ENCODE data around the gene PRKAR1B.

Gene PRKAR1B

DNA sequence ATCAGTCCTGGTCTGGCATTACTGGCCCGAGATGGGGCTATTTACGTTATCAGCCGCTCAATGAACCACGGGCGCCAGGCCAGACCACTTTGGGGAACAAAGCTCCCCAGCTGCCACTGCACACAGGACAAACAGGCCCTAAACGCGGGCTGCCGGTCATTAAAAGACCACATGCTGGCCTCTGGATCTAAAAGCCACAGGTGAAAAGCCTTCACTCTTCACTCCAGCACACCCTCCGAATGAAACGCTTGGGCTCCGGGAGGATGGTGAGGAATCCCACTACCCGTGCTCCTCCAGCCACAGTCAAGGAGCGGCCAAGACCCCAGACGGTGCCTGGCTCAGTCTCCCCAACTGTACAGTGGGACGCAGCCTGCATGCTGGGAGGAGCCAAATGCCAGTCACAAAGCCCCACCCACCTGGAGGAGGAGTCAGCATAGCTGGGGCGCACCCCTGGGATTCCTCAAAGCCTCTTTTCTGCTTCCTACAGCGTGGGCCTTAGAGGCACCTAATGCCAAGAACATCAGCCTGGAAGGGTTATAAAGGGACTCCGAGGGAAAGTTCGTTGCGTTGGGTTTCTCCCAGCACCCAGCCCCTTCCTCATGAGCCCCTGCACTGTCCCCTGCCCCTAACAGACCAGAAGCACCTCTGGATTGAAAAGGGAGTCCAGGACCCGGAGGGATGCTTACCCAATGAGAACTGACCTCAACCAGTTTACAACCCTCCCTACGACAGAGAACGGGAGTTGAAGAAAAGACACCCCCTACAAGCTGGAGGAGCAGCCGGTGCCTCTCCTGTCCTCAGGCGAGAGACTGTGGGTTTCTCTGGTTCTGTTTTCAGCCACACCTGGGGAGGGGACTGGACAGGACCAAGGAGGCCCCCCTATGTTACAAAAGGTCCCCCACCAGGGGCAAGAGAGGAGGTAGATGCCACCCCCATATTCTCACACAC is 212.2 kb downstream of the PRKAR1B start:
- no peak for FAIRE-seq
- TF ChIP-seq POLR2A (IDR thresholded peaks at IDR 0.05; ENCODE audit: low read depth, low read length), result peak; percentile 27; the same call in 1 of the 2 replicates
- peak; percentile 97 for DNase-seq (ENCODE audit: insufficient read length, low spot score)

DNA sequence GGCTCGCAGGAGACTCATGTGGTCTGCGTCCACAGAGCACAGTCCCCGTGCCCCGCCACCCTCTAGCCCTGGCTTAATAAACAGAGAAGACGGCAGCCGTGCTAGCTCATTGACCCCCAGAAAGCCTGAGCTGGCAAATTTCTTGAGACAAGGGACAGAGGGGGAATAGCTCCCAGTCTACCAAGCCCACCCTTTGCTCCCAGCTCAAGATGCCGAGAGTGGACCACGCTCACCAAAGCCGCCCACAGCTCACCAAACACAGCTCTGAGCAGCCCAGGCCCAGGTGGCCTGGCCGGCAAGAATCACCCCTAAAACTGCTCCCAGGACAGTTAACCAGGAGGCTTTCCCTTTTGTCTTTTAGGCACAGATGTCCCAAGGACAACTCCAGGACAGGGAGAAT is 212.8 kb downstream of the PRKAR1B start:
- FAIRE-seq (no peak), DNase-seq (ENCODE audit: insufficient read length, low spot score) (no peak)
- no peak for TF ChIP-seq POLR2A (IDR thresholded peaks at IDR 0.05; ENCODE audit: low read depth, low read length)

DNA sequence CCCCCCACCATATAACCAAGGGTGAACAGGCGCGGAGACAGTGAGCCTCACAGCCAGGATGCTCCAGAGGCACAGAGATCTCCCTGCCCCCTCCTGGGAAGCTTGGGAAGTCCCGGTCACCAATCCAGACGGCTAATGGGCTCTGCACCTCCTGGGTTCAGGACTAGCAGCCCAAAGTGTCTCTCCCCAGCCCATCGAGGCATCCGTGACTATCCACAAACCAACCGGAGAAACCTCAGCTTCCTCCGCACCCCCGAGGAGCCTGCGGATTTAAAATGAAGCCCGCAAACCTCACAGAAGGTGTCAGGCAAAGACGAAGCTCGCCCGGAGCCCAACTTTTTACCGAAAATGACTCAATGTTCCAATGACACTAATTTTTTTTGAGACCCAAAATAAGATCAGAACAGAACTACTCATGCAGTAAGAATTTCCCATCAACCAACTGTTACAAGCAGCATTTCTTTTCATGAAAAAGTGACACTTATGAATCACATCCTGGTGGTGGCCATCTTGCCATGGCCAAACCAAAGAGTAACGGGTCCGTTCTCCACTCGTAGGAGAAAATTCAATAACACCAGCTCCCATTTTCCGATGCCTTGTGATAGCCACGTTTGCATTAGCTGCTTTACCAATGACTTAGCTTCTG is 213.4 kb downstream of the PRKAR1B start:
- TF ChIP-seq POLR2A (IDR thresholded peaks at IDR 0.05; ENCODE audit: low read depth, low read length), result no peak
- DNase-seq (ENCODE audit: insufficient read length, low spot score) (peak; percentile 91), FAIRE-seq (peak; percentile 6)

DNA sequence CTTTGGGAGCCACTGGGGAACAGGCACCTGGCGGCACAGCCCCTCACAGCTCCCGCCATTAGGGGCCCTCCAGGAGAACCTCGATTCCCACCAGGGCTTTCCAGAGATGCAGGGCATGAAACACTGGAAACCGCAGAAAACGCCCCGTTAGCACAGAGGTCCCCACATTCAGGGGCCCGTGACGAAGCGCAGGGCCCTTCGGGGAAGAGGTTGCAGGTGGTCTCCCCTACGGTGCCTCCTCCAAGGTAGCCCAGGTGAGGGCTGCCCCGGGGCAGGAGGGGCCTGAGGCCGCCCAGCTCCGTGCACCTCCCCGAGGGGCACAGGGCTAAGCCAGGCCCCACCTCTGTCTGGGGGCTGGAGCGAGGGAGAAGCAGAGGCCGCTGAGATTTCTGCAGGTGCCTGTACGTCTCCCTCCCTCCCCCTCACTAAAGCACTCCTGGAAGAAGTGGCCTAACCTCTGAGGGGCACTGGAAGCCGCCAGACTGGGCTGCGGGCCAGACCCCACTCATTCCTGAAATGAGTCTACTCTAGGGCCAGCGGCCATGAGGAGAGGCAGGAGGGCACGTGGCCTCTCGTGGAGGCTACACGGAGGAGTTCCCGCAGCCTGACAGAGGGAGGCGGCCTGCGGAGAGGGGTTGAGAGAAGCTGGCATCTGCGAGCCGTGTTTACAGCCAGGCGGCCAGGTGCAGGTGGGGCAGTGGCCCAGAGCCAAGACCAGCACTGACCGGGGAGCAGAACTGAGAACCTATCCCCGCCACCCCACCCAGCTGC is 214.4 kb downstream of the PRKAR1B start:
- TF ChIP-seq POLR2A (IDR thresholded peaks at IDR 0.05; ENCODE audit: low read depth, low read length), result no peak
- DNase-seq (ENCODE audit: insufficient read length, low spot score) (no peak), FAIRE-seq (no peak)

DNA sequence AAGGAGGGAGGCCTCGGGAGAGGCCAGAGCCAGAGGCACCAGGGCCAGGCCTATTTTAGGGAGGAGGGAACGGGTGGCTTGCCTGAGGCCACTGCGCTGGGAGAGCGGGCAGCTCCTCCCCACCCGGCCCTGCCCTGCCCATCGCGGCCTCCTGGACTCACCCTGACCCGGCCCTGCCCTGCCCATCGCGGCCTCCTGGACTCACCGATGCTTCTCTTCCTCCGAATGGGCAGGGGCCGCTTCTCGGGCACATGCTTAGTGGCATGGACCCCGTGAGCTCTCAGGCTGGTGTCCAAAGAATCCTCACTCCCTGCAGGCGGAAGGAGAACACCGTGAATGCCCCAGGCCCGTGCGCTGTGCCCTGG is 215.0 kb downstream of the PRKAR1B start:
- FAIRE-seq (no peak), DNase-seq (ENCODE audit: insufficient read length, low spot score) (no peak)
- no peak for TF ChIP-seq POLR2A (IDR thresholded peaks at IDR 0.05; ENCODE audit: low read depth, low read length)

DNA sequence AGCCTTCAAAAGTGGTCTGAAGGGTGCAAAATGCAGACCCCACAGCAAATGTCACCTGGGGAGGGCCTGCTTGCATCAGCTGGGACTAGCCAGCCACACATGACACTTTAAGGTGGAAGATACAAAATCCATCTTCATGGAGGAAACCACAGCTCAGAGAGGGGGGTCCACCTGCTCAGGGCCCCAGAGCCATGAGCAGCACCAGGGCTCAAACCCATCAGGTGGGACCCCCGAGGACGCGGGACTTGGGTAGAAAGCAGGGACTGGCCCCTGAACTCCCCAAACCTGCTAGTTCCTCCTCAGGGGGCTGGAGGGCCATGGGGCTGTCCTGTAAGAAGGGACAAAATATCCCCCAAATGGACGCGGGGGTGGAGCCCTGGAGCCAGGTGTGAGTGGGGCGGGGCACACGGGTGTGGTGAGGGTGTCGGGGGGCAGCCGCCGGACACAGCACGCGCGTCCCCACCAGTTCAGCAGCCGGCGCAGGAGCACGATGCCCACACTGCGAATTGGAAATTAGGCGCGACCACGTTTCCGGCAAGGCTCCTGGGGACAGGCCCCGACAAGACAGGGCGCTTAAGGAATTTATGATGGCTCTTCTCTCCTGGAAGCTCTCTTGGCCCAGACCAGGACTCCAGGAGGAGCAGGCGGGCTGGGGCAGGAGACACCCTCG is 215.5 kb downstream of the PRKAR1B start:
- FAIRE-seq (no peak), DNase-seq (ENCODE audit: insufficient read length, low spot score) (no peak)
- TF ChIP-seq POLR2A (IDR thresholded peaks at IDR 0.05; ENCODE audit: low read depth, low read length), result no peak

DNA sequence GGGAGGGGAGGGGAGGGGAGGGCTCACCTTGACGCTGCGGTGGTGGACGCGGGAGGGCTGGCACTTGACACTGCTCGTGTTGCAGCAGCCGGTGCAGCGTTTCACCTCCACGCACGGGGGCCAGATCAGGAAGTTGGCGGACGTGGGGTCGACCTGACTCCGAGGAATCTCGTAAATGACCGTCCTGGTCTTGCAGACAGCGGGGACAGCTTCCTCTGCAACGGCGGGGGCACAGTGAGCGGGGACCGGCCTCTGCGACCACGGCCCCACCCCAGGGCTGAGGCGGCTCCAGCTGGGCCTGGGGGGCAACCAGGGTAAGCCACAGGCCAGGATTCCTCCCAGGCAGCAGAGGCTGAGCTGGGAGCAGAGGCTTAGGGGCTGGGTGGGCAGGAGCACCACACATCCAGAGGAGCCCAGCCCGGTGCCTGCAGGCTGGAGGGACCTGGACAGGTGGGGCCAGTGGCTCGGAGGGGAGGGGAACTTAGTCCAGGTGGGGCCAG is 216.2 kb downstream of the PRKAR1B start:
- no peak for DNase-seq (ENCODE audit: insufficient read length, low spot score)
- TF ChIP-seq POLR2A (IDR thresholded peaks at IDR 0.05; ENCODE audit: low read depth, low read length), result no peak
- FAIRE-seq, result no peak

DNA sequence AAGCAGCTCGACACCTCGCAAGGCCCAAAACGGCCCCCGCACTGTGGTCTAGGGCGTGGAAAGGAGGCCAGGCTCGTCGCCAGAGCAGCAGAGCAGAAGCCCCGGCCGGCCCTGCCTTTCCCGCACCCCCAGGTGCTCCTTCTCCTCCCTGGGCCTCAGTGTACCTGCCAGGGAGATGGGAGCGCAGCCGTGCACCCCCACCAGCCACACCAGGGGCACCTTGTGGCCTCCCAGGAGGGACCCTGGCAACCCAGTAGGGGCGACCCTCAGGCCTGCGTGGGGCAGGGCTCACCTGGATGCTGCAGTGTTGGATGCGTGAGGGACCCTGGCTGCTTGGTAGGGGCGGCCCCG is 217.0 kb downstream of the PRKAR1B start:
- no peak for TF ChIP-seq POLR2A (IDR thresholded peaks at IDR 0.05; ENCODE audit: low read depth, low read length)
- FAIRE-seq (no peak), DNase-seq (ENCODE audit: insufficient read length, low spot score) (no peak)

DNA sequence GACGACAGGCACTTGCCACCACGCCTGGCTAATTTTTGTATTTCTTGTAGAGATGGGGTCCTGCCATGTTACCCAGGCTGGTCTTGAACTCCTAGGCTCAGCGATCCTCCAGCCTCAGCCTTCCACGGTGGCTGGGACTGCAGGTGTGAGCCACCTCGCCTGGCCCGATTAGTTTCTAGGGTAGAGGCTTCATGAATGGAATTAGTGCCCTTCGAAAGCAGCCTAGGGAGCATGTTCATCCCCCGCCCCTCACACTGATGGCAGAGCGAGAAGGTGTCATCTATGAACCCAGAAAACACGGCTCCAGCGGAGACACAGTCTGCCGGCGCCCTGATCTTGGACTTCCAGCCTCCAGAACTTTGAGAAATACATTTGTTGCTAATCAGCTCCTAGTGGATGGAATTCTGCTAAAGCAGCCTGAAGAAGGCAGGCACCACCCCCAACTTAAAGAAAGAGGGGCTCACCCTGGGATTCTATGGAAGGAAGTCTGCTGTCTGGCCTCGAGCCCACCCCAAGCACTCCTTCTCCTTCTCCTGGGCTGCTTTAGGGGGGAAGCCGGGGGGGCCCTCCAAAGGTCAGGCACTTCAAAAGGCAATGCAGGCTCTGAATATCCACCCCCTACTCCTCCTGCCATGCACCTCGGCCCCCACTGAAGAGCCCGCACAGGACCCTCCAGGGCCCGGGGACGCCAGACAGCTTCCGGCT is 217.5 kb downstream of the PRKAR1B start:
- TF ChIP-seq POLR2A (IDR thresholded peaks at IDR 0.05; ENCODE audit: low read depth, low read length), result no peak
- FAIRE-seq (no peak), DNase-seq (ENCODE audit: insufficient read length, low spot score) (no peak)

DNA sequence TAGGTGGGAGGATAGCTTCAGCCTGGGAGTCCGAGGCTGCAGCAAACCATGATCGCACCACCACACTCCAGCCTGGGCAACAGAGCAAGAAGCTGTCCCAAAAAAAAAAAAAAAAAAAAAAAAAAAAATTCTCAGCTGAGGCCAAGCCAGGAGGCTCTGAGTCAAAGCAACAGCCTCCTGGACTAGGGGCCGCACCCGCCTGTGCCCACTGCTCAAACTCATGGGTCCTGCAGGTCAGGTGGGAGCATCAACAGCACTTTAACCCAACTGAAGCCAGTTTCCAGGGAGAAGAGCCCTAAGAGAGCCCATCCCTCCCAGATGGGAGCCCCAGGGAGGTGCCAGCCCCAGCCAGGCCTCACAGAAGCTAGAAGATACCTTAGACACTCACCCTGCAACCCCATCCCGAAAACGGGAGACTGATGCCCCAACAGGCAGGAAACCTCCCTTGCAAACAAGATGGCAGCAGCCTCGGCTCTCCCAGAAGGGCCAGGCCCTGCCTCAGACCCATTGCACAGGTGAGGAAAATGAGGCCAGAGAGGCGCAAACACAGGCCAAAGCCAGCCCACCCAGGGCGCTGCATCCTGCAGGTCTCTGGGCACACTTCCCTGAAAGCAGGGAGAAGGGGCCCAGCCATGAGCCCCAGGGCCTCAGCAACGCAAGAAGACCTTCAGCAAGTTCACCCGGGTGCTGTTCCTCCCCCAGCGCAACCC is 218.5 kb downstream of the PRKAR1B start:
- DNase-seq (ENCODE audit: insufficient read length, low spot score) (no peak), FAIRE-seq (no peak)
- no peak for TF ChIP-seq POLR2A (IDR thresholded peaks at IDR 0.05; ENCODE audit: low read depth, low read length)

DNA sequence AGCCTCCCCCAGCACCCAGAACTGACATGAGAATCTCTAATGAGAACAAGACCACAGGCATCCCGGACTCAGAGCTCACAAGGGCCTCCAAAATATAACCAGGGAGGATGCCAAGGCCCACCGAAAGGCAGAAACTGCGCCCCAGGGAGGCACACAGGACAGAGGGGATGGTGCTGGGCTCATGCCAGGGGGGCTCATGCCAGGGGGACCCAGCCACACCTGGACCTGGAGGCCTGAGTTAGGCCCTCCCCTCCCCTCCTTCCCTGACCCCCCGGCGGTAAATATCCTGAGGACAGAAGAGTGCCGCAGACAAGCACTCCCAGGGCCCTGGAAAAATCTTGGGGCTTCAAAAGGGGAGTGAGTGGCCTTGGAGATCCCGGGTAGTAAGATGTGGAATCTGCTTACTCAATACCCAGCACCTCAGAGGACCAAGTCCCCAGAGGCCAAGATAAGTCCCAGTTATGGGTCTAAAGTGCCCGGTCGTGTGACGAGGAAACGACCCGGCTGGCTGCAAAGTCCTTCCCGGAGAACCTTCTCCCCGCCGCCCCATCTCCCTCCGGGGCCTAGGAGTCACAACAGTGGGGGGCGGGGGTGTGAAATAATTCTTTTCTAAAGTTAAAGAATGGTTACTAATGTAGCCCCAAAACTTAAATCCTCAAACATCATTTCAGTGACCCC is 219.3 kb downstream of the PRKAR1B start:
- TF ChIP-seq POLR2A (IDR thresholded peaks at IDR 0.05; ENCODE audit: low read depth, low read length), result no peak
- DNase-seq (ENCODE audit: insufficient read length, low spot score) (no peak), FAIRE-seq (no peak)

Measured in H54 (cell line).